Heart left ventricle (tissue), 16 donors: ENCODE results near the gene CRYBG3. TPM values are rescaled to one million over a fixed set of nuclear protein-coding genes. Genes with fewer than 3 reads are reported as not detected.

Source experiments
- ATAC-seq, 4 donors: fragments of 200-7000 bp; cut with Tn5 transposase; one replicate each; pipeline ENCODE4 v1.9.1; 2020 to 2022; ENCODE audit warnings: moderate library complexity in 4 of 4, mild to moderate bottlenecking in 3 of 4, moderate number of reproducible peaks in 1 of 4
- DNase-seq, 5 donors: peaks; one replicate each; pipeline ENCODE4 v3.0.0-alpha.2; 2020
- H3K27ac ChIP-seq, 12 donors: fragments of 200-600 bp; sonication (generic) in 4 of 12; one replicate each; pipeline versions ENCODE4 v1.5.0 to v1.8.0; 2016 to 2022; ENCODE audit warnings: mild to moderate bottlenecking in 2 of 12
- H3K27me3 ChIP-seq, 9 donors: fragments of 200-600 bp; sonication (generic) in 2 of 9; one replicate each; pipeline versions ENCODE4 v1.5.1 to v1.8.0; 2016 to 2022; ENCODE audit warnings: mild to moderate bottlenecking in 3 of 9
- H3K36me3 ChIP-seq, 9 donors: fragments of 200-600 bp; sonication (generic) in 2 of 9; one replicate each; pipeline versions ENCODE4 v1.5.0 to v1.8.0; 2018 to 2022; ENCODE audit warnings: mild to moderate bottlenecking in 2 of 9
- H3K4me1 ChIP-seq, 12 donors: fragments of 200-600 bp; sonication (generic) in 4 of 12; one replicate each; pipeline versions ENCODE4 v1.5.0 to v1.8.0; 2016 to 2022; ENCODE audit warnings: mild to moderate bottlenecking in 3 of 12
- H3K4me3 ChIP-seq, 12 donors: fragments of 200-600 bp; sonication (generic) in 4 of 12; one replicate each; pipeline versions ENCODE4 v1.5.0 to v1.8.0; 2017 to 2022; ENCODE audit warnings: mild to moderate bottlenecking in 9 of 12, moderate library complexity in 4 of 12
- H3K9me3 ChIP-seq, 12 donors: fragments of 200-600 bp; sonication (generic) in 4 of 12; one replicate each; pipeline versions ENCODE4 v1.5.0 to v1.8.0; 2016 to 2022; ENCODE audit warnings: mild to moderate bottlenecking in 1 of 12
- POLR2A ChIP-seq, 2 donors: fragments of 450-650 bp; IDR thresholded peaks; one replicate each; pipeline ENCODE4 v1.6.1; 2017; ENCODE audit warnings: antibody characterized with exemption in 2 of 2, mild to moderate bottlenecking in 2 of 2, moderate library complexity in 2 of 2
- WGBS, 4 donors: extraction: QIAGEN DNeasy Blood & Tissue Kit in 2 of 4; methylation state at CpG; one replicate each; pipeline versions ENCODE4 v1.1.5 to v1.1.7; 2013 to 2018; 5-methylcytosine and 5-hydroxymethylcytosine counted together
- intact Hi-C, 10 donors: fragments of 100-400 bp; cut with DNase I; formaldehyde crosslinking; loops; one replicate each; pipeline versions ENCODE4 v1.11.1 to v1.14.2; 2022
- polyA plus RNA-seq, 2 donors: library from polyadenylated mRNA; stranded (reverse); fragments of 200-250 nt; gene quantifications; one replicate each; pipeline ENCODE4 v1.2.3, GENCODE V29; 2013
- total RNA-seq, 9 donors: library from RNA; depleted of rRNA in 2 of 9; stranded (reverse); fragments of >200 nt in 2 of 9; fragmentation: NEBNext Ultra II Directional in 3 of 9; extraction: Animal tissue kit (Norgen Biotek cat#: 25700) in 3 of 9; gene quantifications; one replicate each; pipeline versions ENCODE4 v1.1.0 to v1.2.4, GENCODE V29; 2016 to 2023
- TF ChIP-seq, protein P1 (sequence below), 12 donors: fragments of 200-600 bp; sonication (generic) in 4 of 12; IDR thresholded peaks; one replicate each; pipeline versions ENCODE4 v1.5.0 to v1.8.0; 2018 to 2022; ENCODE audit warnings: antibody characterized with exemption in 12 of 12, mild to moderate bottlenecking in 5 of 12
- donor health status: ischemic (EF 13 %, LVEDD 7.1; RV severe dilation, severe dysfunction).
- donor health status: healthy with polysubstance abuse.
- donor health status: DM: no; HTN: yes; CAD: no.
- donor health status: DM: no; HTN: no; CAD: no.
- donor health status: ischemic (EF 25% LVEDD 6.9; RV normal size, moderate dysfunction).
- donor health status: ischemic (EF 25% LVEDD 5.7; RV mildly dilated, moderate dysfunction).
- donor health status: healthy.
- donor health status: DM: yes; HTN: yes; CAD: no.
- donor health status: ischemic (EF 35%, LVEDD 5.7; RV mildly dilated, moderate dysfunction).
- donor health status: nonischemic (EF 11% LVEDD 7.7; RV severe dilation, severe dysfunction).
- donor health status: DM: yes; HTN: yes; CAD: no.
- donor health status: PGD.
- donor health status: ischemic (EF 29% LVEDD 5.4; RV normal size, mild dysfunction).
- donor health status: nonischemic (EF 23%, LVEDD 6.1; RV moderate dilation, normal function).

The CRYBG3 gene
- total and polyA plus RNA-seq, 11 donors: 5.5 to 34.1 (median 20.9) TPM

DNA sequence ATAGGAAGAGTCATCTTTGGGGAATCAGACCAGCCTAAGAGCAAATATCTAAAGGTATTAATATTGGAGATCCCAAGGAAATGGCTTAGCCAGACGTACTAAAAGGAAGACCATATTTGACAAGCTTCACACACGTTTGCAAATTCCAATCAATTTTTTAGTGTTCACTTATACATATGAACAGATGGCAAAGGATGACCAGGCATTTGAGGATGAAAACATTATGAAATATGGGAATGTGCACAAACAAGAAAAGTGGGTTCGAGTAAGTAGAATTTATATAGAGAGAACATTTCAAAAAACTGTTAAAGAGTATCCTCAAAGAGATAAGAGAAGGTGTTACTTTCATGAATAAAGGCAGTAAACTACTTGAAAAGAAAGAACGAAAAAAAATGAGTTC lies 25.9 kb upstream of the CRYBG3 start:
- Histone ChIP-seq H3K4me3 (no peak overlapping the region), H3K27me3 (no peaks in the 10 kb centered on the region), H3K4me1 (no peaks in the 10 kb centered on the region), H3K27ac (no peak overlapping the region), H3K36me3 (peaks cover 0 to 16% (median 0%) of the 10 kb centered on the region in 9 donors), H3K9me3 (no peaks in the 10 kb centered on the region)
- WGBS, 4 donors: 87 to 91% (median 90%) methylated on average over 4 of the region's 4 CpGs
- intact Hi-C loops: loop anchor here in 5 of 10 donors (5.0 to 10.0 kb wide), 4 partner anchors 139 to 156 kb away; no protein-coding TSS in a partner anchor
- DNase-seq (no peak), ATAC-seq (no peak)
- TF ChIP-seq, protein P1, sequence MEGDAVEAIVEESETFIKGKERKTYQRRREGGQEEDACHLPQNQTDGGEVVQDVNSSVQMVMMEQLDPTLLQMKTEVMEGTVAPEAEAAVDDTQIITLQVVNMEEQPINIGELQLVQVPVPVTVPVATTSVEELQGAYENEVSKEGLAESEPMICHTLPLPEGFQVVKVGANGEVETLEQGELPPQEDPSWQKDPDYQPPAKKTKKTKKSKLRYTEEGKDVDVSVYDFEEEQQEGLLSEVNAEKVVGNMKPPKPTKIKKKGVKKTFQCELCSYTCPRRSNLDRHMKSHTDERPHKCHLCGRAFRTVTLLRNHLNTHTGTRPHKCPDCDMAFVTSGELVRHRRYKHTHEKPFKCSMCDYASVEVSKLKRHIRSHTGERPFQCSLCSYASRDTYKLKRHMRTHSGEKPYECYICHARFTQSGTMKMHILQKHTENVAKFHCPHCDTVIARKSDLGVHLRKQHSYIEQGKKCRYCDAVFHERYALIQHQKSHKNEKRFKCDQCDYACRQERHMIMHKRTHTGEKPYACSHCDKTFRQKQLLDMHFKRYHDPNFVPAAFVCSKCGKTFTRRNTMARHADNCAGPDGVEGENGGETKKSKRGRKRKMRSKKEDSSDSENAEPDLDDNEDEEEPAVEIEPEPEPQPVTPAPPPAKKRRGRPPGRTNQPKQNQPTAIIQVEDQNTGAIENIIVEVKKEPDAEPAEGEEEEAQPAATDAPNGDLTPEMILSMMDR (IDR thresholded peaks at IDR 0.05): no peak
- TF ChIP-seq POLR2A (IDR thresholded peaks at IDR 0.05): no peak

DNA sequence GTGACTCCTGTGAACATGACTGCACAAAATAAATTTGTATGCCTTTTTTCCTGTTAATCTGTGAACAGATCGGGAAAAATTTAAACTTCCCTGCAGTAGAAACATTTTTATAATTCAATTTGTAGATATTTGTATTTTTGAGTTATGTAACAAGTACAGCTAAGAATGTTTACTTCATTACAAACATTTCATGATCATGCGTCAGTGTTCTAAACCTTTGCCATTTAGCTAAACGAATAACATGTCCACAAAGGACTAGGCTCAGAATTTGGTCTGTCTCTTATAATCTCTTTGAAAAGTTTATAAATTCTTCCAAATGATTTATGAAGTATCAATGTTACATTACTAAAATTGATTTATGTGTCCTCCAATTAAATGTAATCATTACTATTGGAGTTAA lies 17.3 kb upstream of the CRYBG3 start:
- ATAC-seq (no peak), DNase-seq (no peak)
- no peak overlapping the region for H3K27ac ChIP-seq
- H3K9me3 ChIP-seq: no peaks in the 10 kb centered on the region
- H3K36me3 ChIP-seq: peaks cover 0 to 9% (median 0%) of the 10 kb centered on the region in 9 donors
- no peak overlapping the region for H3K4me3 ChIP-seq
- no peaks in the 10 kb centered on the region for H3K4me1 ChIP-seq
- 93 to 97% (median 93%) methylated on average over 3 of the region's 3 CpGs for WGBS, 4 donors
- H3K27me3 ChIP-seq: no peaks in the 10 kb centered on the region
- TF ChIP-seq, protein P1 (IDR thresholded peaks at IDR 0.05): no peak
- no peak for TF ChIP-seq POLR2A (IDR thresholded peaks at IDR 0.05)
- intact Hi-C loops: no loop called here

DNA sequence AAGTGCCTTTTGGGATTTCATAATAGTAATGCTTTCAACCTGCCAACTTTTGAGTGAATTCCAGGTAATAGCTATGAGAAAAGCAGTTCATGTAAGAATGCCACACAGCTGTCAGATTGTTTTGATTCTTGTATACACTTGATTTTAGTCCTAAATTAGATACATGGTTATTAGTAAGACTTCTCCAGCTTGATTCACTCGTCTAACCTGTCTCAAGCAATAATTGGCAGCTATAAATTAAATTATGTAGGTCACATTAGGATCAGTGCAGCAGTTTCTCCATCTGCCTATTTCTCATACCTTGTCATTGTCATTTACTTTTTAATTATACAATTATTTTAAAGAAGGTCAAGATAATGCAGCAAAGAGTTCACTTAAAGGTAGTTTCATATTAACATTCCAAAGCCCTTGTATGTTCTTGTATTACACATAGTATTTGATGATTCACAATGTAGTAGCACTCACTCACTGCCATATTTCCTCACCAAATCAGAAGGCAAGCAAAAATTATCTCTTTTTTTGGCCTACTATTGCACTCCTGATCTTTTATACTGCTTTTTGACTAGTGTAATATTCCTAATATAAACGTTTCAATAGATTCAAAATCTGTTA lies 10.9 kb upstream of the CRYBG3 start:
- ATAC-seq (no peak), DNase-seq (no peak)
- no peak overlapping the region for H3K27ac ChIP-seq
- H3K27me3 ChIP-seq: no peaks in the 10 kb centered on the region
- no peaks in the 10 kb centered on the region for H3K36me3 ChIP-seq
- no peaks in the 10 kb centered on the region for H3K4me1 ChIP-seq
- 79 to 85% (median 83%) methylated on average over 2 of the region's 2 CpGs for WGBS, 4 donors
- H3K9me3 ChIP-seq: no peaks in the 10 kb centered on the region
- intact Hi-C loops: no loop called here
- no peak overlapping the region for H3K4me3 ChIP-seq
- TF ChIP-seq, protein P1 (IDR thresholded peaks at IDR 0.05): no peak
- TF ChIP-seq POLR2A (IDR thresholded peaks at IDR 0.05): no peak

DNA sequence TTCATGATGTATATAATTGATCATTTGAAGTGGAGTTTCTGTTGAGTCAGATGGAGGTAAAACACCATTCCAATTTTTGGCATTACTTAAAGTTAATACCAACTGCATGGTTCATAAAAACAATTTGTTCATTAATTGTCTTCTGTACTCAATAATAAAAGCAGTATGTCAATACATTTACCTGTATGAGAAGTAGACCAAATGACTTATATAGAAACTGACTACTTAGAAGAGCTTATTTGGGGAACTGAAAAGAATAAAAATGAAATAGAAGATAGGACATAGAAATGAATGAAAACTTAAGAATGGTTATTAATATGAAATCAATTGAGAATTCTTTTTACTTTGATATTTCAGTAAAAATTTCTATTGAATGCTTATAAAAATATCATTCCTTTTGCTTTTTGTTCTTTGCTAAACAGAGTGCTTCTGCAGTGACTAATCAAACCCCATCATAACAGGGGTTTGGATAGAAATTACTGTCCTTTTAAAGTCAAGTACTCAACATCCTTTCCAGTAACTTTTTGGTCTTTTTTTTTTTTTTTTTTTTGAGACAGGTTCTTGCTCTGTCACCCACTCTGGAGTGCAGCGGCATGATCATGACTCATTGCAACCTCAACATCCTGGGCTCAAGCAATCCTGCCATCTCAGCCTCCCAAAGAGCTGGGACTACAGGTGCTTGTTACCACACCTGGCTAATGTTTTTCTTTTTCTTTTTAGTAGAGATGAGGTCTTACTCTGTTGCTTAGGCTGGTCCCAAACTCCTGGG lies 6.5 kb upstream of the CRYBG3 start:
- 32 to 95% (median 49%) methylated on average over 1 of the region's 1 CpG for WGBS, 4 donors
- Histone ChIP-seq H3K4me3 (no peak overlapping the region), H3K36me3 (no peaks in the 10 kb centered on the region), H3K27me3 (no peaks in the 10 kb centered on the region), H3K9me3 (no peaks in the 10 kb centered on the region), H3K27ac (no peak overlapping the region), H3K4me1 (no peaks in the 10 kb centered on the region)
- no peak for DNase-seq
- ATAC-seq: no peak
- TF ChIP-seq, protein P1 (IDR thresholded peaks at IDR 0.05): no peak
- no peak for TF ChIP-seq POLR2A (IDR thresholded peaks at IDR 0.05)
- intact Hi-C loops: no loop called here
